ENCODE measurements around the gene OOSP4A.

- TF ChIP-seq CTCF (IDR thresholded peaks at IDR 0.05) = no peak
- no peak for TF ChIP-seq POLR2A (IDR thresholded peaks at IDR 0.05)
- no peak for TF ChIP-seq EP300 (IDR thresholded peaks at IDR 0.05)
Measured at GRCh38 chr11:59973097-59973496, 9.3 kb downstream of the OOSP4A start.

Data from tibial nerve (tissue), 4 donors.